ENCODE results near the gene TOR1A. TPM values are rescaled to one million over a fixed set of nuclear protein-coding genes. Genes with fewer than 3 reads are reported as not detected.

The TOR1A gene, protein sequence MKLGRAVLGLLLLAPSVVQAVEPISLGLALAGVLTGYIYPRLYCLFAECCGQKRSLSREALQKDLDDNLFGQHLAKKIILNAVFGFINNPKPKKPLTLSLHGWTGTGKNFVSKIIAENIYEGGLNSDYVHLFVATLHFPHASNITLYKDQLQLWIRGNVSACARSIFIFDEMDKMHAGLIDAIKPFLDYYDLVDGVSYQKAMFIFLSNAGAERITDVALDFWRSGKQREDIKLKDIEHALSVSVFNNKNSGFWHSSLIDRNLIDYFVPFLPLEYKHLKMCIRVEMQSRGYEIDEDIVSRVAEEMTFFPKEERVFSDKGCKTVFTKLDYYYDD
- total RNA-seq = 10 to 100 TPM; 29.7 to 46.4 (median 34.4) TPM

DNA sequence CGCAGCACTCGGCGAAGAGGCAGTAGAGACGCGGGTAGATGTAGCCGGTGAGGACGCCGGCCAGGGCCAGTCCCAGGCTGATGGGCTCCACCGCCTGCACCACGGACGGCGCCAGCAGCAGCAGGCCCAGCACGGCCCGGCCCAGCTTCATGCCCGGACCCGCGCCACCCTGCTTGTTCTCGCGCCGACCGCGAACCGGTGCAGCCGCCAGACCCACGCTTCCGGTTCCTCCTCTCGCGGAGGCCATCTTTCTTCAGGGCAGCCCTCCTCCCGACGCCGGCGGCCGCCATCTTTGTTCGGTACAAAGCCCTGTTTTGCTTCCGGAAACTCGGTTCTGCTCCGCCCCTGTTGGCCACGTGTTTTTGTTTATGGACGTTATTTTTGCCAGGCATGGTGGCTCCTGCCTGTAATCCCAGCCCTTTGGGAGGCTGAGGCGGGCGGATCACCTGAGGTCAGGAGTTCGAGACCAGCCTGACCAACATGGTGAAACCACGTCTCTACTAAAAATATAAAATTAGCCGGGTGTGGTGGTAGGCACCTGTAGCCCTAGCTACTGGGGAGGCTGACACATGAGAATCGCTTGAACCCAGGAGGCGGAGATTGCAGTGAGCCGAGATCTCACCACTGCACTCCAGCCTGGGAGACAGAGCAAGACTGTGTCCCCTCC is at the start of gene TOR1A:
TSS of gene TOR1A (minus strand) at position 202 of the 667 bp plus-strand sequence. CDS start at position 151, 51 bp downstream.
- TF ChIP-seq POLR2A (IDR thresholded peaks at IDR 0.05; ENCODE audit: low read depth) (peak; percentile 17), POLR2AphosphoS5 (IDR thresholded peaks at IDR 0.05) (peak; percentile 73 to 96), EP300 (IDR thresholded peaks at IDR 0.05) (no peak)
- no peaks in the 10 kb centered on the region for H3K9me3 ChIP-seq
- H3K27me3 ChIP-seq = no peaks in the 10 kb centered on the region
- H3K4me3 ChIP-seq = peak within 1 kb of the TSS; percentile 90 to 99 (median 94)
- peaks cover 8 to 13% (median 10%) of the 10 kb centered on the region in 4 donors for H3K4me1 ChIP-seq
- WGBS = 24% methylated on average over 9 of the region's 47 CpGs
- H3K27ac ChIP-seq (replicated peaks in 1 of 4) = peak within 1 kb of the TSS; percentile 77 to 86 (median 82)
- DNase-seq (ENCODE audit: extremely low spot score) = peak; percentile 99
- H3K36me3 ChIP-seq = peaks cover 31 to 62% (median 53%) of the 10 kb centered on the region in 4 donors
- intact Hi-C loops (cut with DNase I) = no loop called here

GRCh38 chr9:129871046-129871445 is 47.1 kb upstream of the TOR1A start:
- intact Hi-C loops (cut with DNase I) = no loop called here
- no peaks in the 10 kb centered on the region for H3K27me3 ChIP-seq
- no peak for DNase-seq (ENCODE audit: extremely low spot score)
- peaks cover 35 to 51% (median 49%) of the 10 kb centered on the region in 4 donors for H3K36me3 ChIP-seq
- no peak for TF ChIP-seq CTCF (IDR thresholded peaks at IDR 0.05)
- TF ChIP-seq EP300 (IDR thresholded peaks at IDR 0.05) = no peak
- TF ChIP-seq POLR2A (IDR thresholded peaks at IDR 0.05; ENCODE audit: low read depth) = no peak
- no peak for TF ChIP-seq POLR2AphosphoS5 (IDR thresholded peaks at IDR 0.05)
- no peaks in the 10 kb centered on the region for H3K9me3 ChIP-seq
- 91% methylated on average over 10 of the region's 11 CpGs for WGBS
- H3K4me1 ChIP-seq = no peaks in the 10 kb centered on the region
- H3K4me3 ChIP-seq = no peak overlapping the region
- H3K27ac ChIP-seq (replicated peaks in 1 of 4) = no peak overlapping the region

DNA sequence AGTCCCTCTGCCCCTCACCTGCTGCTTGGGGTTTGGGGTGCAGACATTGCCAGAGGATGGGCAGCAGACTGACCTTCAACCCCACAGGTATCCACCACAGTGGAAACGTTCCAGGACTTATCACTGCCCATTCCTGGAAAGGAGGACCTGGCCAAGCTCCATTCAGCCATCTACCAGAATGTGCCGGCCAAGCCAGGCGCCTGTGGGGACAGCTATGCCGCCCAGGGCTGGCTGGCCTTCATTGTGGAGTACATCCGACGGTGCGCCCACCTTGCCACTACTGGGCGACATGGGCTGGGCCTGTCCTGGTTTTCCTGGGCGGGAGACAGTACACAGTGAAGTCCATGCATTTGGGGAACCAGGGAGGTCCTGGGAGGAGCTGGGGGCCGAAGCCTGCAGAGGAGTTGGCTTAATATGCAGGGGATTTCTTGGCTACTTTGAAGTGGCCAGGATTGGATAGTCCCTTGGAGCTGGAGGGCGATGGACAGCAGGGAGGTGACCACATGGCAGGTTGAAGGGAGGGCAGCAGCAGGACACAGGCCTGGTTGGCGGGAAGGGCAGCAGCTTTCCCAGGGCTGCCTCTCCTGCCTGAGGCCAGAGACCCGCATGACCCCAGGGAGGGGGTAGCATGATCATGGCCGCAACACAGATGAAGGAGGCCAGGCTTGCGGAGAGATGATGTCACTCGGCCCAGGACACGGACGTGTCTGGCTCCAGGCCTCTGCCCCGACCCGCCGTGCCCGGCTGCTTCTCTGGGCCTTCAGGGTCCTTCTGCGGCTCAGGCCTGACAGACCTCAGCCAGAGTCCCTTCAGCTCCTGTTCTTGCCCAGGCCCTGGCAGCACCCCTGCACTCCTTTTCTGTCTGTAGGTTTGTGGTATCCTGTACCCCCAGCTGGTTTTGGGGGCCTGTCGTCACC is 45.9 kb upstream of the TOR1A start:
- intact Hi-C loops (cut with DNase I) = no loop called here
- peaks cover 32 to 62% (median 56%) of the 10 kb centered on the region in 4 donors for H3K36me3 ChIP-seq
- no peaks in the 10 kb centered on the region for H3K9me3 ChIP-seq
- no peak overlapping the region for H3K27ac ChIP-seq (replicated peaks in 1 of 4)
- H3K4me3 ChIP-seq = no peak overlapping the region
- no peak for DNase-seq (ENCODE audit: extremely low spot score)
- no peaks in the 10 kb centered on the region for H3K27me3 ChIP-seq
- 92% methylated on average over 12 of the region's 24 CpGs for WGBS
- no peaks in the 10 kb centered on the region for H3K4me1 ChIP-seq
- TF ChIP-seq CTCF (IDR thresholded peaks at IDR 0.05) (no peak), EP300 (IDR thresholded peaks at IDR 0.05) (no peak), POLR2A (IDR thresholded peaks at IDR 0.05; ENCODE audit: low read depth) (no peak), POLR2AphosphoS5 (IDR thresholded peaks at IDR 0.05) (no peak)

- 90% methylated on average over 15 of the region's 28 CpGs for WGBS
- Histone ChIP-seq H3K9me3 (no peaks in the 10 kb centered on the region), H3K4me3 (no peak overlapping the region), H3K4me1 (no peaks in the 10 kb centered on the region), H3K36me3 (peaks cover 23 to 68% (median 55%) of the 10 kb centered on the region in 4 donors), H3K27me3 (no peaks in the 10 kb centered on the region), H3K27ac (replicated peaks in 1 of 4) (no peak overlapping the region)
- intact Hi-C loops (cut with DNase I) = no loop called here
- DNase-seq (ENCODE audit: extremely low spot score) = no peak
- no peak for TF ChIP-seq CTCF (IDR thresholded peaks at IDR 0.05)
- TF ChIP-seq EP300 (IDR thresholded peaks at IDR 0.05) = no peak
- TF ChIP-seq POLR2A (IDR thresholded peaks at IDR 0.05; ENCODE audit: low read depth) = no peak
- TF ChIP-seq POLR2AphosphoS5 (IDR thresholded peaks at IDR 0.05) = no peak
Measured at GRCh38 chr9:129868872-129869486, 45.0 kb upstream of the TOR1A start.
